GM21825 (cell line): ENCODE data around the gene DCK.
"Not testable (repeated sequence)": the region's sequence is repeated elsewhere in the genome, so short reads cannot be mapped to it uniquely, and the experiment has no call there.

Source experiments
- ATAC-seq: cut with Tn5 transposase; IDR thresholded peaks from one replicate; pipeline ENCODE4 v1.9.1; 2021; ENCODE audit warnings: mild to moderate bottlenecking, moderate library complexity; ENCODE audit not compliant: unreplicated experiment

The DCK gene

GRCh38 chr4:70999639-71000038 is 6.2 kb downstream of the DCK start:
- ATAC-seq, result not testable (repeated sequence)

GRCh38 chr4:71001363-71001762 is 7.9 kb downstream of the DCK start:
- not testable (repeated sequence) for ATAC-seq

- peak; percentile 45 for ATAC-seq
Measured at GRCh38 chr4:71004281-71004851, 10.9 kb downstream of the DCK start.

GRCh38 chr4:71005025-71005424 is 11.6 kb downstream of the DCK start:
- not testable (repeated sequence) for ATAC-seq

GRCh38 chr4:71006203-71006907 is 12.9 kb downstream of the DCK start:
- ATAC-seq, result peak; percentile 80

- no peak for ATAC-seq
Measured at GRCh38 chr4:71008196-71008595, 14.7 kb downstream of the DCK start.

GRCh38 chr4:71009086-71009485 is 15.6 kb downstream of the DCK start:
- no peak for ATAC-seq

- ATAC-seq, result no peak
Measured at GRCh38 chr4:71009890-71010588, 16.6 kb downstream of the DCK start.

GRCh38 chr4:71011451-71011850 is 18.0 kb downstream of the DCK start:
- no peak for ATAC-seq

- ATAC-seq, result not testable (repeated sequence)
Measured at GRCh38 chr4:71017391-71017790, 23.9 kb downstream of the DCK start.

- ATAC-seq, result no peak
Measured at GRCh38 chr4:71020611-71021010, 27.2 kb downstream of the DCK start.

GRCh38 chr4:71025654-71026053 is 32.2 kb downstream of the DCK start:
- no peak for ATAC-seq

GRCh38 chr4:71026086-71026485 is 32.6 kb downstream of the DCK start:
- no peak for ATAC-seq

GRCh38 chr4:71027611-71028010 is 34.2 kb downstream of the DCK start:
- ATAC-seq, result no peak

GRCh38 chr4:71029504-71029903 is 36.1 kb downstream of the DCK start:
- no peak for ATAC-seq

GRCh38 chr4:71032106-71032505 is 38.7 kb downstream of the DCK start:
- ATAC-seq, result not testable (repeated sequence)

GRCh38 chr4:71045256-71045655 is 51.8 kb downstream of the DCK start:
- no peak for ATAC-seq

- no peak for ATAC-seq
Measured at GRCh38 chr4:71049395-71049794, 55.9 kb downstream of the DCK start.

- ATAC-seq, result no peak
Measured at GRCh38 chr4:71050809-71051208, 57.4 kb downstream of the DCK start.

- ATAC-seq, result no peak
Measured at GRCh38 chr4:71052034-71052433, 58.6 kb downstream of the DCK start.

GRCh38 chr4:71052716-71053115 is 59.3 kb downstream of the DCK start:
- no peak for ATAC-seq

- not testable (repeated sequence) for ATAC-seq
Measured at GRCh38 chr4:71053613-71054012, 60.2 kb downstream of the DCK start.
